ENCODE results near the gene FXN.

Gene FXN

DNA sequence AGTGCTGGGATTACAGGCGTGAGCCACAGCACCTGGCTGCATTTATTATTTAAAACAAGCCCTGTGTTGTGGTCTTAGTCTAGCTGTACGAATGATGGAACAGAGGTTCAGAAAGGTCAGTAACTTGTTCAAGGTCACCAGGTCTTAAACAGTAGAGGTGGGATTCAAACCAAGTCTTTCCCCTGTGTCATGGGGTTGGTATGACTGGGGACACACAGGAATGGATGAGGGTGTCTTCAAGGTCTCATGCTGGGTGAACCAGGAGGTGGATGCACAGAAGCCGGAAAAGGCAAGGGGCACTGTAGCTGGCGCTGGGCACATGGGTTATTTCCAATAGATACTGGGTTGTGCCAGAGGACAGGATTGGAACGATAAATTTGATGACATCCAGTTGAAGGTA is 106.3 kb downstream of the FXN start:
- no peak for DNase-seq (ENCODE audit: low read depth in 2 of 2)

DNA sequence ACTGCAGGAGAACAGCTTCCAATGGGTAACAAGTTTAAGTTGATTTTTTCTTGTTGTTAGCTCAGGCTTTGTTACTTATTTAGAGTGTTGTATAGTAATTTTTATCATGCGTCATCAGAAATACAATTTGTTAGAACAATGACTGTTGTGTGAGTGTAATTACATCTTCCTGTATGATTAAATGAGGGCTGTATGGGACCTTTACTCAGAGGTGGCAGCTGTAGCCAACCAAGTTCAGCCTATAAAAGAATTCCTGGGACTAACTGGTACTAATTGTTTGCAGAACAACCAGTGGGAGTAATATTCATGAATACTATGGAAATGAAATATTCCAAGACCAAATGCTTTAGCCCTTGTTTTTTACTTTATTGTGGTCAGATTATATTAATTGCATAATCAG is 107.7 kb downstream of the FXN start:
- DNase-seq (ENCODE audit: low read depth in 2 of 2) = no peak

DNA sequence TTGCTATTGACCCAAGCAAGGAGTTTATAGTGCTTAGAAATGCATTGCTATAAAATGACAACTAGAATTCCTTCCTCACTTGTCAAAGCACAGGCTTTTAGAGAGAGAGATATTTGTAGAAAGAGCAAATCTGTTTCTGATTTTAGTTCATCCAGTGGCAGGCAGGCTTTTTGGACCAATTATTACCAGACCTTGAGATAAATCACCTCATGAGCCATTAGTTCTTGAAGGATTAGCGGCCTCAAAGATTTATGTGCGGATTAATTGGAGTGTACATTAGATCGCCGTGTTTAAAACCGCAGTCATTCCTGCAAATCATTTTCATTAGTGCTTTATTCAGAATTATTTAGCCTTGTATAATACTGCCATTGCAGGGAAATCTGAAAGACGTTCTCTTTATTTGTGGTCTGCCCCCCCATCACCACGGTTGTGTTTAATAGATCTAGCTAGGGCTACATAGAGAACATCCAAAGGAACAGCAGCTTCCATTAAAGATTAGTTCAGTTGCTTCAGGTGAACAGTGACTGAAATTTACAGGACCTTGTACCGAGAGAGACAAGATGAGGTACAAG is 109.7 kb downstream of the FXN start:
- DNase-seq (ENCODE audit: low read depth in 2 of 2) = no peak

DNA sequence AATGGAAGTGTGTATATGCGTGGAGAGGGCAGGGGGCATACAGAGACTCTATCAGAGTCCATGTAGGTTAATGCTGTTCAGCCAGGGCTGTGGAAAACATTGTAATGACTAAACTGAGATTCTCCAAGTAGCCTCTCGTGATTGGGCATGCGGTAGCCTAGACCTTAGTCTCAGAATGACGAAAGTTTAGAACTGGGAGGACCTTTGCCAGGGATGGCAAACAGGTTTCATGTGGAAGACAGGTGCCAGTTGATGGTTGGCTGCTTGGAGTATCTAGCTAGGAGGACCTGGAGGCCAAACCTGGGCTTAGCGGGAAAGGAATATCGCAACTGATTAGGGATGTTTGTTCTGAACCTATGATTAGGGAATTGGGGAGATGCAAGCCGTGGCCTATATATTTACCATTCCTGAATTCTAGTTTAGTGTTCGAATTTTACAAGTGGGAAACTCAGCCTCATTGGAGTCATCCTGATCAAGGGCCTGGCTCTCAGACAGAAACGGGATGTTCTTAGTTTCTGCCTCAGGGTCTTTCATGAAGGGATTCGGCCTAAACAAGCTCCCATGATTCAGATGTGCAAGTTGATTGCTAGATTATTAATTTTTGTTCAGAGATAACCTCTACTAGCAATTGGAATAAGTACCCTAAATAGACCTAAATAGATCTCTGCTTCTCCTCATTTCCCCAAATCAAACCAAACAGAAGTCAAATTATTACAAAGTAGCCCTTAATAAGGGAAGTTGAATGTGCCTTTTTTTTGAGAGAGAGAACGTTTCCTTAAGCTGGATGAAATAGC is 111.7 kb downstream of the FXN start:
- DNase-seq (ENCODE audit: low read depth in 2 of 2) = no peak

DNA sequence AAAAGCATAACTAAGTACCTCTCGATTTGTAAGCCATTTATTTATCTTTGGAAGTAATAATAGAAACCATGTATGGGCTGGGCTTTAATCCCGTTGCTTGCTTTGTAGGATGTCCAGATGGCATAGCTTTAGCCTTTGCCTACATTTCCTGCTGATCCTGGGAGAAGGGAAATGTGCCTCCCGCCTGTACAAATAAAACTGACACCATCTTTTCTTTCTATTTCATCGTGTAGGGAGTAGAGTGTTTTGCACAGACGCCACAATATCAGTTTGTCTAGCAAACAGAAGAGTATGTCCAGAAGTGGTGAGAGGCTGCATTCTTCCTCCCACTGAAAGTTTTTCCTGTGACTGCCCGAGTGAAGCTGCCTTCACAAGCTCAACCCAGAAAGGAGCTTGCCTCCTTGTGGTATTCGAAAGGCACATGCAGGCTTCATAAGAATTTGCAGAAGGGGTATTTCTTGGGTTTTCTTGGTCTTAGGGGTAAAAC is 113.8 kb downstream of the FXN start:
- DNase-seq (ENCODE audit: low read depth in 2 of 2) = no peak
